ENCODE results near the gene CPEB3. TPM values are rescaled to one million over a fixed set of nuclear protein-coding genes. Genes with fewer than 3 reads are reported as not detected.
A peak's percentile ranks its signal among the peaks of the same experiment; 100 is the strongest.

The CPEB3 gene
- total RNA-seq (2011; cell fraction: chromatin; rRNA removed; ENCODE audit: low replicate concordance): 2.0 and 3.6 TPM in 2 replicates
- total RNA-seq (2011; cell fraction: nucleolus; rRNA removed): 1.2 and 1.4 TPM in 2 replicates
- 2.0 and 3.1 TPM in 2 replicates for total RNA-seq (2011; cell fraction: nucleoplasm; rRNA removed)
- total RNA-seq (2014; rRNA removed) (0.45 and 0.73 TPM in 2 replicates), total RNA-seq (2014; rRNA removed; fragmentation: Illumina TruSeq; extraction: Trizol) (0.51 and 0.67 TPM in 2 replicates), total RNA-seq (2015; rRNA removed; fragmentation: Illumina TruSeq; extraction: Trizol) (0.57 and 0.58 TPM in 2 replicates), total RNA-seq (2021) (1.1 and 1.2 TPM in 2 replicates), polyA plus RNA-seq (2011; rRNA removed) (0.35 and 0.46 TPM in 2 replicates), polyA plus RNA-seq (2014; fragmentation: Illumina TruSeq; extraction: Trizol) (0.50 and 0.59 TPM in 2 replicates), polyA plus RNA-seq (2014; fragmentation: Nextera tagmentation; extraction: Ambion mirVana) (under 1 TPM; 0.15 to 0.17 TPM), polyA plus RNA-seq (2014; rRNA removed) (0.56 and 0.63 TPM in 2 replicates), polyA minus RNA-seq (2011; rRNA and poly(A)+ RNA removed) (0.63 and 0.70 TPM in 2 replicates), Bru-seq, nascent RNA (percentile 52 among the genes with signal in this experiment), BruChase-seq, experiment 1, labeled RNA remaining after a 2-hour chase (percentile 59 among the genes with signal in this experiment), BruChase-seq, experiment 2, labeled RNA remaining after a 6-hour chase (percentile 58 among the genes with signal in this experiment)
- 0.21 and 0.22 TPM in 2 replicates for polyA plus RNA-seq (2011; cell fraction: cytosol; rRNA removed)
- 0.60 and 1.4 TPM in 2 replicates for polyA plus RNA-seq (2011; cell fraction: nucleus; rRNA removed)
- polyA plus RNA-seq (2012): 0.49 and 1.4 TPM in 2 replicates
- polyA minus RNA-seq (2011; cell fraction: cytosol; rRNA and poly(A)+ RNA removed): 0.67 and 0.82 TPM in 2 replicates
- 1.1 and 1.3 TPM in 2 replicates for polyA minus RNA-seq (2011; cell fraction: nucleus; rRNA and poly(A)+ RNA removed)
- long read RNA-seq, experiment 1, partial matches to known transcripts: 6 of 11 reads
- long read RNA-seq, experiment 1, other reads (novel, unspliced or antisense): 5 of 11 reads
- long read RNA-seq, experiment 2, partial matches to known transcripts: 0 of 3 reads
- long read RNA-seq, experiment 2, other reads (novel, unspliced or antisense): 3 of 3 reads
- long read RNA-seq, experiment 3: 0 reads

DNA sequence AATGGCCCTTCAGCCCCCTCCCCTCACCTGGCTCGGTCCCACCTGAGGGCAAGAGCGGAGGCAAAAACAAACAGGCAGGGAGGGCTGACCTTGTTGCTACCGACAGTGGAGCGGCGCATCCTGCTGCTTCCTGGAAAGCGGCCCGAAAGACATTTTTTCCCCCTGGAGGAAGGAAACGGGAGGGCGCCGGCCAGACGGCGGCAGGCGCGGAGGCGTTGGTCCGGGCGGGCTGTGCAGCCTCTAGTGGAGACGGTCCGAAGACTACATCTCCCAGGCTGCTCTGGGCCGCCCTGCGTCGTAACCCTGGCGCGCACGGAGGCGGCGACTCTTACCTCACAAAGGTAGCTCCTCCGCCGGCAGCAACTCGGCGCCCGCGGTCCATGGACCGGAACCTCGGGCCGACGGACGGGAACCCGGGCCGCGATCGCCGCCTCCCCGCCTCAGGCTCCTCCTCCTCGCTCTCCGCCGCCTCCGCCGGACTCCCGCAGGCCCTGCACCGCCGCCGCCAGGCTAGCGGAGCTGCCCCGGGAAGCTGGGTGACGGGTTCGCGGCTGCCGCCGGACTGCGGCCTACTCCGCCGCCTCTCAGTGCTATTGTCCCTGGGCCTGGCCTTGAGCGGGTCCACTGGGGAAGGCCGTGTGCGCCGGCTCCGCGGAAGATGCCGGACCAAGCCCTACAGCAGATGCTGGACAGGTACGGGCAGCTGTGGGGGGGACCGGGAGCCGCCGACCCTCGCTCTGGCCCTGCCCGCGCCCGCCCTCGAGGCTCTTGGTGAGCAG is at the start of gene CPEB3, which contains the start of gene MARCHF5:
Gene CPEB3, minus strand, starts transcription at position 242 of the 779 bp plus-strand sequence. CDS start 50,728 bp downstream, outside the sequence.
Gene MARCHF5, plus strand, starts transcription at position 331 of the 779 bp plus-strand sequence. Its CDS starts 328 bp downstream, at position 659.
- Histone ChIP-seq H3K9me3 (replicated peaks; ENCODE audit: control insufficient read depth, insufficient read depth, low read depth, low read length) (no peaks in the 10 kb centered on the region), H3K9ac (ENCODE audit: insufficient read depth in 1 of 2, low read depth in 2 of 2, low read length in 2 of 2) (peak within 1 kb of the TSS; percentile 90 to 97), H3K4me3 (peak within 1 kb of the TSS; percentile 97), H3K27me3 (ENCODE audit: control insufficient read depth in 2 of 2, insufficient read depth in 2 of 2, low read length in 2 of 2) (no peaks in the 10 kb centered on the region), H3K9me1 (ENCODE audit: control insufficient read depth, insufficient read depth, low read length) (no peaks in the 10 kb centered on the region), H2AFZ (ENCODE audit: low read depth, low read length) (peak within 1 kb of the TSS; percentile 97), H4K20me1 (replicated peaks; ENCODE audit: control insufficient read depth, insufficient read depth, low read length) (peaks cover 10% of the 10 kb centered on the region; the same call in 1 of the 2 replicates), H3K4me2 (ENCODE audit: insufficient read depth, low read length) (peak within 1 kb of the TSS; percentile 93), H3K27ac (ENCODE audit: extremely low read depth, low read depth, low read length) (peak within 1 kb of the TSS; percentile 89), H3K4me1 (replicated peaks in 1 of 2; ENCODE audit: control insufficient read depth in 2 of 2, insufficient read depth in 2 of 2, low read length in 2 of 2) (peaks cover 5 to 9% of the 10 kb centered on the region in 2 experiments; a peak in 4 of 5 replicates), H3K36me3 (ENCODE audit: control insufficient read depth, insufficient read depth, low read length) (peaks cover 21% of the 10 kb centered on the region; the same call in 1 of the 3 replicates), H3K79me2 (ENCODE audit: control insufficient read depth, insufficient read depth, low read length) (peaks cover 55% of the 10 kb centered on the region)
- POLR2A ChIA-PET: interaction anchor here (0.5 to 2.1 kb wide), 5 partner anchors 9 to 203 kb away, joined by 3 to 9 read pairs (median 4); no protein-coding TSS in a partner anchor
- WGBS (ENCODE audit: insufficient coverage, low coverage, missing lambda C conversion rate): 1% methylated on average over 54 of the region's 79 CpGs
- intact Hi-C loops (cut with micrococcal nuclease) (loop anchor here (2.0 to 5.0 kb wide), 3 partner anchors 48 to 141 kb away; no protein-coding TSS in a partner anchor), in situ Hi-C loops (cut with MboI) (loop anchor here (25.0 kb wide), 1 partner anchor 204 kb away; no protein-coding TSS in a partner anchor)
- DNase-seq (ENCODE audit: extremely low read depth in 1 of 4, low spot score in 3 of 4): peak; percentile 79 to 94 (median 85)
- no TSS peak for BruUV-seq (replicated peaks)
- peak; percentile 88 for FAIRE-seq
- ATAC-seq: peak; percentile 97
- CTCF ChIA-PET (ENCODE audit: low intra/inter-chr PET ratio): interaction anchor here (0.6 to 3.7 kb wide), 2 partner anchors 199 to 203 kb away, joined by 3 to 27 read pairs; no protein-coding TSS in a partner anchor
- TF ChIP-seq, protein P1, sequence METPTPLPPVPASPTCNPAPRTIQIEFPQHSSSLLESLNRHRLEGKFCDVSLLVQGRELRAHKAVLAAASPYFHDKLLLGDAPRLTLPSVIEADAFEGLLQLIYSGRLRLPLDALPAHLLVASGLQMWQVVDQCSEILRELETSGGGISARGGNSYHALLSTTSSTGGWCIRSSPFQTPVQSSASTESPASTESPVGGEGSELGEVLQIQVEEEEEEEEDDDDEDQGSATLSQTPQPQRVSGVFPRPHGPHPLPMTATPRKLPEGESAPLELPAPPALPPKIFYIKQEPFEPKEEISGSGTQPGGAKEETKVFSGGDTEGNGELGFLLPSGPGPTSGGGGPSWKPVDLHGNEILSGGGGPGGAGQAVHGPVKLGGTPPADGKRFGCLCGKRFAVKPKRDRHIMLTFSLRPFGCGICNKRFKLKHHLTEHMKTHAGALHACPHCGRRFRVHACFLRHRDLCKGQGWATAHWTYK (CRISPR knock-in tag; IDR thresholded peaks at IDR 0.05): no peak
- no peak for TF ChIP-seq ILK (tag; IDR thresholded peaks at IDR 0.05; ENCODE audit: borderline replicate concordance, low read depth)
- TF ChIP-seq, protein P2, sequence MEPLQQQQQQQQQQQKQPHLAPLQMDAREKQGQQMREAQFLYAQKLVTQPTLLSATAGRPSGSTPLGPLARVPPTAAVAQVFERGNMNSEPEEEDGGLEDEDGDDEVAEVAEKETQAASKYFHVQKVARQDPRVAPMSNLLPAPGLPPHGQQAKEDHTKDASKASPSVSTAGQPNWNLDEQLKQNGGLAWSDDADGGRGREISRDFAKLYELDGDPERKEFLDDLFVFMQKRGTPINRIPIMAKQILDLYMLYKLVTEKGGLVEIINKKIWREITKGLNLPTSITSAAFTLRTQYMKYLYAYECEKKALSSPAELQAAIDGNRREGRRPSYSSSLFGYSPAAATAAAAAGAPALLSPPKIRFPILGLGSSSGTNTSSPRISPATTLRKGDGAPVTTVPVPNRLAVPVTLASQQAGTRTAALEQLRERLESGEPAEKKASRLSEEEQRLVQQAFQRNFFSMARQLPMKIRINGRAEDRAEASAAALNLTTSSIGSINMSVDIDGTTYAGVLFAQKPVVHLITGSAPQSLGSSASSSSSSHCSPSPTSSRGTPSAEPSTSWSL (CRISPR knock-in tag; IDR thresholded peaks at IDR 0.05; ENCODE audit: borderline replicate concordance): no peak
- no peak; a peak in 1 of 3 replicates for TF ChIP-seq CBX3 (IDR thresholded peaks at IDR 0.05; ENCODE audit: borderline replicate concordance in 1 of 2, low read length in 2 of 2)
- no peak for TF ChIP-seq ZNF561 (CRISPR knock-in tag; conservative IDR thresholded peaks at IDR 0.05)
- TF ChIP-seq ESRRA (IDR thresholded peaks at IDR 0.05; ENCODE audit: borderline replicate concordance, low read depth): 0 out of 2 replicates have a peak, but pooled peaks have one; percentile 33
- TF ChIP-seq, protein P3, sequence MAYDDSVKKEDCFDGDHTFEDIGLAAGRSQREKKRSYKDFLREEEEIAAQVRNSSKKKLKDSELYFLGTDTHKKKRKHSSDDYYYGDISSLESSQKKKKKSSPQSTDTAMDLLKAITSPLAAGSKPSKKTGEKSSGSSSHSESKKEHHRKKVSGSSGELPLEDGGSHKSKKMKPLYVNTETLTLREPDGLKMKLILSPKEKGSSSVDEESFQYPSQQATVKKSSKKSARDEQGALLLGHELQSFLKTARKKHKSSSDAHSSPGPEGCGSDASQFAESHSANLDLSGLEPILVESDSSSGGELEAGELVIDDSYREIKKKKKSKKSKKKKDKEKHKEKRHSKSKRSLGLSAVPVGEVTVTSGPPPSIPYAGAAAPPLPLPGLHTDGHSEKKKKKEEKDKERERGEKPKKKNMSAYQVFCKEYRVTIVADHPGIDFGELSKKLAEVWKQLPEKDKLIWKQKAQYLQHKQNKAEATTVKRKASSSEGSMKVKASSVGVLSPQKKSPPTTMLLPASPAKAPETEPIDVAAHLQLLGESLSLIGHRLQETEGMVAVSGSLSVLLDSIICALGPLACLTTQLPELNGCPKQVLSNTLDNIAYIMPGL (CRISPR knock-in tag; IDR thresholded peaks at IDR 0.05): peak; percentile 85
- no peak for TF ChIP-seq RBM17 (IDR thresholded peaks at IDR 0.05; ENCODE audit: borderline replicate concordance, low read depth, low read length)
- peak; percentile 39 to 47; a peak in 3 of 4 replicates for TF ChIP-seq RAD21 (CRISPR knock-in tag; conservative IDR thresholded peaks at IDR 0.05 in 1 of 2, IDR thresholded peaks at IDR 0.05 in 1 of 2)

Measured in K562 (cell line).